Esophagus muscularis mucosa (tissue), 4 donors: ENCODE results near the gene DHPS. TPM values are rescaled to one million over a fixed set of nuclear protein-coding genes. Genes with fewer than 3 reads are reported as not detected.

ENCODE experiments used
- DNase-seq: peaks from one replicate; pipeline ENCODE4 v3.0.0-alpha.2; 2017; ENCODE audit errors: extremely low spot score
- H3K27ac ChIP-seq, 4 donors: fragments of 200-600 bp; sonication (generic); replicated peaks in 1 of 4; 1 replicate in 3 of 4; 2 replicates in 1 of 4; pipeline ENCODE4 v1.5.1; 2016 to 2019; ENCODE audit warnings: mild to moderate bottlenecking in 1 of 4
- H3K27me3 ChIP-seq, 4 donors: fragments of 200-600 bp; sonication (generic); one replicate each; pipeline versions ENCODE4 v1.5.1 to v1.6.0; 2016 to 2019
- H3K36me3 ChIP-seq, 4 donors: fragments of 200-600 bp; sonication (generic); one replicate each; pipeline ENCODE4 v1.5.1; 2016 to 2019
- H3K4me1 ChIP-seq, 4 donors: fragments of 200-600 bp; sonication (generic); one replicate each; pipeline ENCODE4 v1.5.1; 2016 to 2019
- H3K4me3 ChIP-seq, 4 donors: fragments of 200-600 bp; sonication (generic); 1 replicate in 2 of 4; 2 replicates in 2 of 4; pipeline ENCODE4 v1.5.1; 2016 to 2019; ENCODE audit warnings: mild to moderate bottlenecking in 4 of 4, moderate library complexity in 1 of 4
- H3K9me3 ChIP-seq, 4 donors: fragments of 200-600 bp; sonication (generic); 1 replicate in 3 of 4; 2 replicates in 1 of 4; pipeline ENCODE4 v1.5.1; 2016 to 2019
- EP300 ChIP-seq: sonication (generic); formaldehyde crosslinking; IDR thresholded peaks from one replicate; pipeline ENCODE4 v1.6.1; 2017; ENCODE audit warnings: antibody characterized with exemption
- POLR2A ChIP-seq: fragments of 450-650 bp; IDR thresholded peaks from one replicate; pipeline ENCODE4 v1.6.1; 2017; ENCODE audit warnings: antibody characterized with exemption, moderate library complexity, mild to moderate bottlenecking, low read depth
- POLR2AphosphoS5 ChIP-seq, 2 donors: sonication (generic); formaldehyde crosslinking; IDR thresholded peaks; one replicate each; pipeline ENCODE4 v1.6.1; 2017; ENCODE audit warnings: antibody characterized with exemption in 2 of 2
- WGBS: methylation state at CpG from one replicate; pipeline ENCODE4 v1.1.5; 2018; 5-methylcytosine and 5-hydroxymethylcytosine counted together
- intact Hi-C: fragments of 100-400 bp; cut with DNase I; formaldehyde crosslinking; loops from one replicate; pipeline ENCODE4 v1.15.1; 2023
- total RNA-seq, 4 donors: library from RNA; depleted of rRNA; stranded (reverse); fragments of >200 nt; gene quantifications; one replicate each; pipeline versions ENCODE4 v1.1.0 to v1.2.1, GENCODE V29; 2016
- TF ChIP-seq, protein P1 (sequence below), 3 experiments: fragments of 200-600 bp in 2 of 3; fragments of 450-650 bp in 1 of 3; sonication (generic) in 2 of 3; IDR thresholded peaks; one replicate each; pipeline ENCODE4 v1.5.1; 2017 to 2019; ENCODE audit warnings: antibody characterized with exemption in 3 of 3, mild to moderate bottlenecking in 2 of 3, moderate library complexity in 1 of 3

DHPS gene
- total RNA-seq, 4 donors from 2014 or later = 74.3 to 92.3 (median 85.0) TPM

GRCh38 chr19:12657966-12658365 is 23.7 kb downstream of the DHPS start:
- WGBS = 92% methylated on average over 11 of the region's 22 CpGs
- H3K4me3 ChIP-seq = no peak overlapping the region
- H3K4me1 ChIP-seq = no peaks in the 10 kb centered on the region
- no peaks in the 10 kb centered on the region for H3K27me3 ChIP-seq
- intact Hi-C loops = no loop called here
- H3K27ac ChIP-seq = no peak overlapping the region
- TF ChIP-seq EP300 (no peak), POLR2AphosphoS5 (IDR thresholded peaks at IDR 0.05) (no peak), POLR2A (no peak)
- TF ChIP-seq, protein P1, sequence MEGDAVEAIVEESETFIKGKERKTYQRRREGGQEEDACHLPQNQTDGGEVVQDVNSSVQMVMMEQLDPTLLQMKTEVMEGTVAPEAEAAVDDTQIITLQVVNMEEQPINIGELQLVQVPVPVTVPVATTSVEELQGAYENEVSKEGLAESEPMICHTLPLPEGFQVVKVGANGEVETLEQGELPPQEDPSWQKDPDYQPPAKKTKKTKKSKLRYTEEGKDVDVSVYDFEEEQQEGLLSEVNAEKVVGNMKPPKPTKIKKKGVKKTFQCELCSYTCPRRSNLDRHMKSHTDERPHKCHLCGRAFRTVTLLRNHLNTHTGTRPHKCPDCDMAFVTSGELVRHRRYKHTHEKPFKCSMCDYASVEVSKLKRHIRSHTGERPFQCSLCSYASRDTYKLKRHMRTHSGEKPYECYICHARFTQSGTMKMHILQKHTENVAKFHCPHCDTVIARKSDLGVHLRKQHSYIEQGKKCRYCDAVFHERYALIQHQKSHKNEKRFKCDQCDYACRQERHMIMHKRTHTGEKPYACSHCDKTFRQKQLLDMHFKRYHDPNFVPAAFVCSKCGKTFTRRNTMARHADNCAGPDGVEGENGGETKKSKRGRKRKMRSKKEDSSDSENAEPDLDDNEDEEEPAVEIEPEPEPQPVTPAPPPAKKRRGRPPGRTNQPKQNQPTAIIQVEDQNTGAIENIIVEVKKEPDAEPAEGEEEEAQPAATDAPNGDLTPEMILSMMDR (IDR thresholded peaks at IDR 0.05) = no peak
- H3K9me3 ChIP-seq = no peaks in the 10 kb centered on the region
- no peak for DNase-seq
- H3K36me3 ChIP-seq = peaks cover 37 to 94% (median 85%) of the 10 kb centered on the region in 4 donors

- Histone ChIP-seq H3K4me3 (no peak overlapping the region), H3K4me1 (no peaks in the 10 kb centered on the region), H3K36me3 (peaks cover 35 to 92% (median 78%) of the 10 kb centered on the region in 4 donors), H3K27ac (peak overlapping the region in 1 of 4 donors; percentile 7), H3K27me3 (no peaks in the 10 kb centered on the region), H3K9me3 (no peaks in the 10 kb centered on the region)
- 69% methylated on average over 50 of the region's 50 CpGs for WGBS
- intact Hi-C loops = no loop called here
- no peak for TF ChIP-seq EP300
- TF ChIP-seq, protein P1 (IDR thresholded peaks at IDR 0.05) = no peak
- no peak for TF ChIP-seq POLR2A
- TF ChIP-seq POLR2AphosphoS5 (IDR thresholded peaks at IDR 0.05) = no peak
- DNase-seq = no peak
Measured at GRCh38 chr19:12656899-12657571, 24.6 kb downstream of the DHPS start.

GRCh38 chr19:12655546-12655945 is 26.1 kb downstream of the DHPS start:
- WGBS = 97% methylated on average over 8 of the region's 8 CpGs
- DNase-seq = no peak

GRCh38 chr19:12652219-12652618 is 29.5 kb downstream of the DHPS start:
- Histone ChIP-seq H3K36me3 (peaks cover 13 to 58% (median 33%) of the 10 kb centered on the region in 4 donors), H3K27ac (no peak overlapping the region), H3K9me3 (no peaks in the 10 kb centered on the region), H3K4me1 (peaks cover 11 to 18% (median 15%) of the 10 kb centered on the region in 4 donors), H3K27me3 (no peaks in the 10 kb centered on the region), H3K4me3 (no peak overlapping the region)
- intact Hi-C loops = no loop called here
- 98% methylated on average over 6 of the region's 6 CpGs for WGBS
- TF ChIP-seq POLR2AphosphoS5 (IDR thresholded peaks at IDR 0.05) (no peak), POLR2A (no peak), EP300 (no peak)
- TF ChIP-seq, protein P1 (IDR thresholded peaks at IDR 0.05) = no peak
- no peak for DNase-seq

More at GRCh38 chr19:12655546-12655945, 26.1 kb downstream of the DHPS start:
- intact Hi-C loops = no loop called here
- Histone ChIP-seq H3K4me3 (no peak overlapping the region), H3K27ac (no peak overlapping the region), H3K27me3 (no peaks in the 10 kb centered on the region), H3K36me3 (peaks cover 25 to 90% (median 64%) of the 10 kb centered on the region in 4 donors), H3K4me1 (no peaks in the 10 kb centered on the region), H3K9me3 (no peaks in the 10 kb centered on the region)
- TF ChIP-seq, protein P1 (IDR thresholded peaks at IDR 0.05) = no peak
- no peak for TF ChIP-seq POLR2A
- no peak for TF ChIP-seq EP300
- no peak for TF ChIP-seq POLR2AphosphoS5 (IDR thresholded peaks at IDR 0.05)
